SH-SY5Y (cell line): ENCODE results near the gene FITM1.

ENCODE experiments used
- GATA2 ChIP-seq: IDR thresholded peaks from 2 replicates; pipeline ENCODE4 v1.6.1; 2011; ENCODE audit warnings: mild to moderate bottlenecking, low read depth, low read length
- GATA3 ChIP-seq: IDR thresholded peaks from 2 replicates; pipeline ENCODE4 v1.6.1; 2011; ENCODE audit warnings: low read depth, mild to moderate bottlenecking, low read length, moderate library complexity

- no peak for TF ChIP-seq GATA2
- no peak for TF ChIP-seq GATA3
Measured at GRCh38 chr14:24145219-24145618, 14.8 kb downstream of the FITM1 start.
